H1 (cell line): ENCODE data around the gene SH2D2A. TPM values are rescaled to one million over a fixed set of nuclear protein-coding genes. Genes with fewer than 3 reads are reported as not detected.

ENCODE experiments used
- CTCF ChIA-PET: fragments of 300-600 bp; sonication (Branson Sonifier 250); formaldehyde crosslinking; loops from one replicate; lab custom pipeline; 2021; ENCODE audit not compliant: partially characterized antibody; lab: Charles Lee
- POLR2A ChIA-PET: fragments of 300-600 bp; sonication (Branson Sonifier 250); formaldehyde crosslinking; loops from one replicate; lab custom pipeline; 2021; ENCODE audit warnings: inconsistent platforms; ENCODE audit not compliant: partially characterized antibody; lab: Charles Lee
- DNase-seq, 2 experiments: peaks; one replicate each; pipeline versions ENCODE4 v3.0.0 to v3.0.0-alpha.2; 2010 to 2022; ENCODE audit warnings: low spot score in 2 of 2, low read depth in 1 of 2, mixed read lengths in 1 of 2
- FAIRE-seq: peaks from 2 replicates; lab custom pipeline; 2011; peaks lifted over from hg19 to GRCh38; lab: Jason Lieb, UNC
- H2AFZ ChIP-seq: 2 replicates; pipeline ENCODE4 v1.8.1; 2012; ENCODE audit warnings: low read length, inconsistent platforms
- H2AK5ac ChIP-seq: 2 replicates; pipeline ENCODE4 v1.6.1; 2013; ENCODE audit warnings: low read depth, low read length
- H2BK120ac ChIP-seq: replicated peaks from 2 replicates; pipeline ENCODE3; 2013; ENCODE audit warnings: low read depth, low read length, inconsistent platforms
- H2BK12ac ChIP-seq: 2 replicates; pipeline ENCODE4 v1.6.1; 2013; ENCODE audit warnings: low read depth, low read length
- H2BK15ac ChIP-seq: 2 replicates; pipeline ENCODE4 v1.6.1; 2013; ENCODE audit warnings: low read length
- H2BK20ac ChIP-seq: 2 replicates; pipeline ENCODE4 v1.6.1; 2013; ENCODE audit warnings: low read length
- H2BK5ac ChIP-seq: 2 replicates; pipeline ENCODE4 v1.6.1; 2013; ENCODE audit warnings: low read depth, low read length
- H3K14ac ChIP-seq: 2 replicates; pipeline ENCODE4 v1.6.1; 2013; ENCODE audit warnings: inconsistent platforms; ENCODE audit not compliant: insufficient read length
- H3K18ac ChIP-seq: 2 replicates; pipeline ENCODE4 v1.6.1; 2013; ENCODE audit warnings: low read length; ENCODE audit errors: extremely low read depth
- H3K23ac ChIP-seq: 2 replicates; pipeline ENCODE4 v1.6.1; 2013; ENCODE audit warnings: inconsistent platforms; ENCODE audit not compliant: insufficient read length
- H3K23me2 ChIP-seq: 2 replicates; pipeline ENCODE4 v1.6.1; 2013; ENCODE audit warnings: low read depth, low read length
- H3K27ac ChIP-seq: 2 replicates; pipeline ENCODE4 v1.6.1; 2011; ENCODE audit warnings: low read depth, low read length, inconsistent platforms
- H3K27me3 ChIP-seq, 4 experiments: replicated peaks in 1 of 4; 1 replicate in 1 of 4; 2 replicates in 3 of 4; pipeline versions ENCODE4 v1.6.1 to v1.8.1; 2011 to 2013; ENCODE audit warnings: low read length in 3 of 4, mild to moderate bottlenecking in 3 of 4, inconsistent platforms in 2 of 4, mixed read lengths in 2 of 4, moderate library complexity in 1 of 4; ENCODE audit not compliant: control insufficient read depth in 3 of 4, insufficient read depth in 3 of 4; ENCODE audit errors: extremely low read depth in 1 of 4
- H3K36me3 ChIP-seq, 4 experiments: 2 replicates each; pipeline versions ENCODE4 v1.6.1 to v1.8.1; 2011 to 2013; ENCODE audit warnings: mild to moderate bottlenecking in 4 of 4, low read length in 3 of 4, moderate library complexity in 2 of 4, control low read depth in 1 of 4, inconsistent platforms in 1 of 4; ENCODE audit not compliant: insufficient read depth in 4 of 4, control insufficient read depth in 2 of 4
- H3K4ac ChIP-seq: replicated peaks from 2 replicates; pipeline ENCODE3; 2013; ENCODE audit warnings: low read length, low read depth, mixed read lengths, inconsistent platforms; ENCODE audit not compliant: insufficient read length
- H3K4me1 ChIP-seq, 4 experiments: replicated peaks in 1 of 4; 1 replicate in 1 of 4; 2 replicates in 3 of 4; pipeline versions ENCODE4 v1.6.1 to v1.8.1; 2011 to 2013; ENCODE audit warnings: low read length in 3 of 4, inconsistent platforms in 2 of 4, mixed read lengths in 1 of 4; ENCODE audit not compliant: insufficient read depth in 4 of 4, control insufficient read depth in 3 of 4
- H3K4me2 ChIP-seq, 2 experiments: 2 replicates each; pipeline versions ENCODE4 v1.6.1 to v1.8.1; 2011 to 2013; ENCODE audit warnings: low read depth in 2 of 2, low read length in 2 of 2, control low read depth in 1 of 2, inconsistent platforms in 1 of 2, mild to moderate bottlenecking in 1 of 2; ENCODE audit not compliant: insufficient read depth in 1 of 2
- H3K4me3 ChIP-seq, 4 experiments: fragments of 200-600, 300-600 bp in 1 of 4; sonication (generic), shearing (Covaris generic), sonication (Bioruptor Twin) in 1 of 4; 2 replicates each; pipeline versions ENCODE4 v1.5.1 to v1.8.1; 2011 to 2016; ENCODE audit warnings: low read length in 4 of 4, low read depth in 3 of 4, control low read depth in 2 of 4, inconsistent platforms in 2 of 4, mild to moderate bottlenecking in 2 of 4, mixed read lengths in 1 of 4, moderate library complexity in 1 of 4; ENCODE audit not compliant: insufficient read depth in 2 of 4; ENCODE audit errors: extremely low read depth in 1 of 4
- H3K56ac ChIP-seq: replicated peaks from 2 replicates; pipeline ENCODE3; 2013; ENCODE audit warnings: low read depth, mild to moderate bottlenecking, mixed read lengths, low read length, inconsistent platforms; ENCODE audit not compliant: insufficient read length
- H3K79me1 ChIP-seq: 2 replicates; pipeline ENCODE4 v1.6.1; 2013; ENCODE audit warnings: low read depth, low read length, control low read depth
- H3K79me2 ChIP-seq, 2 experiments: 2 replicates each; pipeline versions ENCODE4 v1.6.1 to v1.8.1; 2012 to 2013; ENCODE audit warnings: low read length in 2 of 2, mild to moderate bottlenecking in 2 of 2, inconsistent platforms in 1 of 2; ENCODE audit not compliant: insufficient read depth in 2 of 2, control insufficient read depth in 1 of 2
- H3K9ac ChIP-seq, 4 experiments: replicated peaks in 1 of 4; 1 replicate in 1 of 4; 2 replicates in 3 of 4; pipeline versions ENCODE4 v1.6.1 to v1.8.1; 2011 to 2013; ENCODE audit warnings: low read depth in 3 of 4, low read length in 3 of 4, control low read depth in 2 of 4, mild to moderate bottlenecking in 2 of 4, moderate library complexity in 2 of 4, inconsistent platforms in 1 of 4; ENCODE audit errors: extremely low read depth in 1 of 4
- H3K9me3 ChIP-seq, 2 experiments: 2 replicates each; pipeline versions ENCODE4 v1.6.1 to v1.8.1; 2012 to 2013; ENCODE audit warnings: mild to moderate bottlenecking in 2 of 2, moderate library complexity in 2 of 2, control low read depth in 1 of 2, inconsistent platforms in 1 of 2, low read depth in 1 of 2, low read length in 1 of 2, mixed read lengths in 1 of 2; ENCODE audit not compliant: insufficient read depth in 2 of 2
- H4K20me1 ChIP-seq, 2 experiments: replicated peaks in 1 of 2; 2 replicates each; pipeline versions ENCODE3 to v1.8.1; 2011 to 2013; ENCODE audit warnings: inconsistent platforms in 2 of 2, low read length in 2 of 2, mild to moderate bottlenecking in 1 of 2; ENCODE audit not compliant: insufficient read depth in 2 of 2, control insufficient read depth in 1 of 2
- H4K5ac ChIP-seq: 2 replicates; pipeline ENCODE4 v1.6.1; 2013; ENCODE audit warnings: low read length, low read depth, mixed read lengths, inconsistent platforms; ENCODE audit not compliant: insufficient read length
- H4K8ac ChIP-seq: 2 replicates; pipeline ENCODE4 v1.8.0; 2013; ENCODE audit warnings: mild to moderate bottlenecking, moderate library complexity, low read length, inconsistent platforms; ENCODE audit not compliant: insufficient read depth; ENCODE audit errors: extremely low read depth
- H4K91ac ChIP-seq: replicated peaks from 2 replicates; pipeline ENCODE3; 2013; ENCODE audit warnings: low read length, mixed read lengths, inconsistent platforms; ENCODE audit not compliant: insufficient read length
- EZH2 ChIP-seq: fragments of 200-600 bp; sonication (generic); IDR thresholded peaks from 2 replicates; pipeline ENCODE4 v1.7.1; 2012; ENCODE audit warnings: low read depth, mild to moderate bottlenecking, moderate library complexity, low read length, inconsistent platforms; ENCODE audit not compliant: severe bottlenecking
- GTF2F1 ChIP-seq: IDR thresholded peaks from 2 replicates; pipeline ENCODE4 v1.6.1; 2012; ENCODE audit warnings: low read depth, low read length, improper control_type of control experiment, borderline replicate concordance
- MAX ChIP-seq: IDR thresholded peaks from 2 replicates; pipeline ENCODE4 v1.6.1; 2012; ENCODE audit warnings: inconsistent platforms
- POLR2AphosphoS5 ChIP-seq: IDR thresholded peaks from 2 replicates; pipeline ENCODE4 v1.6.1; 2011; ENCODE audit warnings: low read depth, low read length
- RBBP5 ChIP-seq: IDR thresholded peaks from 2 replicates; pipeline ENCODE4 v1.7.1; 2012; ENCODE audit warnings: low read depth, mild to moderate bottlenecking, inconsistent platforms, low read length, moderate library complexity, borderline replicate concordance
- SIN3A ChIP-seq, 2 experiments: IDR thresholded peaks in 1 of 2; conservative IDR thresholded peaks in 1 of 2; 2 replicates each; pipeline ENCODE4 v1.6.1; 2011 to 2012; ENCODE audit warnings: low read length in 2 of 2, improper control_type of control experiment in 1 of 2, low read depth in 1 of 2, mild to moderate bottlenecking in 1 of 2
- SUZ12 ChIP-seq: fragments of 200-600 bp; sonication (generic); IDR thresholded peaks from 2 replicates; pipeline ENCODE4 v1.6.1; 2012; ENCODE audit warnings: mild to moderate bottlenecking, inconsistent platforms, low read length, moderate library complexity, mixed read lengths
- TCF12 ChIP-seq: IDR thresholded peaks from 2 replicates; pipeline ENCODE4 v1.6.1; 2011; ENCODE audit warnings: low read depth, mild to moderate bottlenecking, low read length
- WGBS, 2 experiments: shearing (Covaris generic) in 1 of 2; methylation state at CpG; one replicate each; pipeline versions ENCODE4 v1.1.6 to v1.1.7; 2013 to 2015; ENCODE audit warnings: low lambda C conversion rate in 2 of 2, mixed read lengths in 2 of 2, inconsistent platforms in 1 of 2, low coverage in 1 of 2, missing lambda C conversion rate in 1 of 2; ENCODE audit not compliant: insufficient replicate concordance in 2 of 2, insufficient coverage in 1 of 2, insufficient read length in 1 of 2; ENCODE audit errors: extremely low coverage in 1 of 2, missing lambda C conversion rate in 1 of 2; 5-methylcytosine and 5-hydroxymethylcytosine counted together
- polyA plus RNA-seq, 7 experiments: library from polyadenylated mRNA; depleted of rRNA in 3 of 7; stranded (reverse) in 5 of 7; unstranded in 2 of 7; fragments of >200 nt in 5 of 7; fragments of 200-250 nt in 2 of 7; gene quantifications; 1 replicate in 5 of 7; 2 replicates in 1 of 7; 4 replicates in 1 of 7; pipeline versions ENCODE4 v1.2.1 to v1.2.3, GENCODE V29; 2011 to 2013; ENCODE audit warnings: missing spikeins in 2 of 7, mixed read lengths in 2 of 7
- total RNA-seq: library from RNA; stranded (reverse); fragmentation: NEBNext Ultra II Directional; extraction: Animal tissue kit (Norgen Biotek cat#: 25700); gene quantifications from 2 replicates; pipeline ENCODE4 v1.2.1, GENCODE V29; 2021
- TF ChIP-seq, protein P1 (sequence below): IDR thresholded peaks from 2 replicates; pipeline ENCODE4 v1.6.1; 2012; ENCODE audit warnings: inconsistent platforms

The SH2D2A gene
- total and polyA plus RNA-seq, 2 of the 8 experiments (the other 6 are each of a cell fraction or from before 2014, with no cell fraction given) = 3.3 to 7.9 TPM

- H3K4me1 ChIP-seq = peaks cover 0 to 15% (median 9%) of the 10 kb centered on the region in 4 experiments; a peak in 6 of 7 replicates
- H3K9ac ChIP-seq = no peak within 1 kb of the TSS
- peaks cover 19% of the 10 kb centered on the region; the same call in 1 of the 2 replicates for H3K23me2 ChIP-seq
- no peak within 1 kb of the TSS for H2BK120ac ChIP-seq
- H3K27ac ChIP-seq = no peak within 1 kb of the TSS
- H3K9me3 ChIP-seq = no peaks in the 10 kb centered on the region
- H3K18ac ChIP-seq = no peak within 1 kb of the TSS; the same call in none of the 2 replicates
- H2AFZ ChIP-seq = peak within 1 kb of the TSS; percentile 66; the same call in 1 of the 2 replicates
- H2BK20ac ChIP-seq = no peak within 1 kb of the TSS
- no peak within 1 kb of the TSS for H3K56ac ChIP-seq
- no peak within 1 kb of the TSS for H4K91ac ChIP-seq
- peaks cover 1 to 10% of the 10 kb centered on the region in 2 experiments for H4K20me1 ChIP-seq
- peak within 1 kb of the TSS; percentile 73 to 94 for H3K4me2 ChIP-seq
- no peak within 1 kb of the TSS for H3K4ac ChIP-seq
- peak in 1 of 2 experiments; percentile 72 for DNase-seq
- no peak within 1 kb of the TSS for H3K14ac ChIP-seq
- WGBS, 2 experiments = 11% methylated on average over 54 of the region's 69 CpGs; no CpG with 5 or more reads in 1 of the 2 experiments
- H3K4me3 ChIP-seq = peak within 1 kb of the TSS; percentile 31 to 62 (median 58)
- peaks cover 0 to 2% (median 0%) of the 10 kb centered on the region in 4 experiments; a peak in 1 of 8 replicates for H3K36me3 ChIP-seq
- H4K8ac ChIP-seq = no peak within 1 kb of the TSS
- H2BK5ac ChIP-seq = no peak within 1 kb of the TSS
- H4K5ac ChIP-seq = no peak within 1 kb of the TSS
- no peaks in the 10 kb centered on the region for H3K79me1 ChIP-seq
- POLR2A ChIA-PET = interaction anchor here (0.7 to 2.5 kb wide), 18 partner anchors 12 to 169 kb away, joined by 3 to 7 read pairs (median 3); partner anchors contain the start of genes MRPL24 and PRCC
- H2BK12ac ChIP-seq = no peak within 1 kb of the TSS
- FAIRE-seq = no peak
- no peaks in the 10 kb centered on the region for H3K79me2 ChIP-seq
- no peak within 1 kb of the TSS for H3K23ac ChIP-seq
- H3K27me3 ChIP-seq = peaks cover 55 to 87% (median 84%) of the 10 kb centered on the region in 4 experiments
- CTCF ChIA-PET = interaction anchor here (0.6 to 25.2 kb wide), 37 partner anchors 11 to 966 kb away, joined by 3 to 719 read pairs (median 6); partner anchors contain the start of genes CRABP2, HDGF, ISG20L2 and LRRC71
- H2AK5ac ChIP-seq = no peak within 1 kb of the TSS
- no peak within 1 kb of the TSS for H2BK15ac ChIP-seq
- TF ChIP-seq MAX (peak; percentile 86), POLR2AphosphoS5 (no peak), SUZ12 (peak; percentile 64), GTF2F1 (no peak), EZH2 (peak; percentile 83), SIN3A (conservative IDR thresholded peaks at IDR 0.05 in 1 of 2, IDR thresholded peaks at IDR 0.05 in 1 of 2; ENCODE audit: low read depth in 1 of 2, low read length in 2 of 2) (0 out of 4 replicates have a peak, but pooled peaks of 1 of the 2 experiments have one; percentile 1), RBBP5 (no peak), TCF12 (0 out of 2 replicates have a peak, but pooled peaks have one; percentile 65)
- TF ChIP-seq, protein P1, sequence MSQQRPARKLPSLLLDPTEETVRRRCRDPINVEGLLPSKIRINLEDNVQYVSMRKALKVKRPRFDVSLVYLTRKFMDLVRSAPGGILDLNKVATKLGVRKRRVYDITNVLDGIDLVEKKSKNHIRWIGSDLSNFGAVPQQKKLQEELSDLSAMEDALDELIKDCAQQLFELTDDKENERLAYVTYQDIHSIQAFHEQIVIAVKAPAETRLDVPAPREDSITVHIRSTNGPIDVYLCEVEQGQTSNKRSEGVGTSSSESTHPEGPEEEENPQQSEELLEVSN = peak; percentile 64
These were observed 44.2 kb upstream of the SH2D2A start, which contains the start of gene NTRK1 for GRCh38 chr1:156860628-156861423. NTRK1 (plus strand) TSS chr1:156860865; CDS start chr1:156860935, 70 bp downstream.
